Common myeloid progenitor, CD34-positive (primary cell): ENCODE measurements around the gene DOLPP1.

Experiments
- CTCF ChIA-PET: fragments of 350-600 bp; sonication (Branson Sonifier 250); formaldehyde crosslinking; loops from one replicate; lab custom pipeline; 2021; ENCODE audit warnings: antibody characterized with exemption; lab: Charles Lee
- POLR2A ChIA-PET: fragments of 350-600 bp; sonication (Branson Sonifier 250); formaldehyde crosslinking; loops from one replicate; lab custom pipeline; 2021; ENCODE audit warnings: antibody characterized with exemption; lab: Charles Lee
- DNase-seq, 3 donors: peaks; one replicate each; pipeline versions ENCODE4 v3.0.0 to v3.0.0-alpha.2; 2013
- H3K27ac ChIP-seq, 2 experiments: 1 replicate in 1 of 2; 2 replicates in 1 of 2; pipeline ENCODE4 v1.7.0; 2013; ENCODE audit warnings: inconsistent platforms in 2 of 2, low read length in 2 of 2, mild to moderate bottlenecking in 2 of 2, low read depth in 1 of 2, moderate library complexity in 1 of 2; ENCODE audit not compliant: severe bottlenecking in 2 of 2, insufficient read depth in 1 of 2, poor library complexity in 1 of 2
- H3K27me3 ChIP-seq, 5 experiments: replicated peaks in 2 of 5; 1 replicate in 3 of 5; 2 replicates in 2 of 5; pipeline versions ENCODE4 v1.6.1 to v1.7.0; 2013; ENCODE audit warnings: low read length in 4 of 5, mild to moderate bottlenecking in 2 of 5, moderate library complexity in 2 of 5, inconsistent platforms in 1 of 5; ENCODE audit not compliant: insufficient read depth in 5 of 5, control insufficient read depth in 4 of 5
- H3K36me3 ChIP-seq, 4 experiments: 1 replicate in 2 of 4; 2 replicates in 2 of 4; pipeline versions ENCODE4 v1.6.1 to v1.7.0; 2013; ENCODE audit warnings: low read length in 3 of 4, control low read depth in 1 of 4, mild to moderate bottlenecking in 1 of 4; ENCODE audit not compliant: control insufficient read depth in 4 of 4, insufficient read depth in 4 of 4
- H3K4me1 ChIP-seq, 4 experiments: 1 replicate in 3 of 4; 2 replicates in 1 of 4; pipeline versions ENCODE4 v1.6.1 to v1.7.1; 2013; ENCODE audit warnings: low read length in 3 of 4, mild to moderate bottlenecking in 3 of 4, control low read depth in 1 of 4, inconsistent platforms in 1 of 4, moderate library complexity in 1 of 4; ENCODE audit not compliant: control insufficient read depth in 4 of 4, insufficient read depth in 4 of 4; ENCODE audit errors: control extremely low read depth in 1 of 4
- H3K4me3 ChIP-seq, 7 experiments: 1 replicate in 4 of 7; 2 replicates in 3 of 7; pipeline versions ENCODE4 v1.5.1 to v1.7.0; 2013; ENCODE audit warnings: mild to moderate bottlenecking in 7 of 7, low read length in 6 of 7, moderate library complexity in 6 of 7, inconsistent platforms in 2 of 7, low read depth in 2 of 7, control low read depth in 1 of 7; ENCODE audit not compliant: insufficient read depth in 4 of 7, control insufficient read depth in 1 of 7; ENCODE audit errors: extremely low read depth in 1 of 7
- H3K9me3 ChIP-seq, 5 experiments: 1 replicate in 4 of 5; 2 replicates in 1 of 5; pipeline versions ENCODE4 v1.6.1 to v1.7.1; 2013; ENCODE audit warnings: low read length in 4 of 5, mild to moderate bottlenecking in 2 of 5, inconsistent platforms in 1 of 5, low read depth in 1 of 5, moderate library complexity in 1 of 5; ENCODE audit not compliant: control insufficient read depth in 4 of 5, insufficient read depth in 2 of 5; ENCODE audit errors: control extremely low read depth in 1 of 5
- WGBS: methylation state at CpG from one replicate; pipeline ENCODE4 v1.1.5; 2013; ENCODE audit not compliant: insufficient coverage; 5-methylcytosine and 5-hydroxymethylcytosine counted together

DOLPP1 gene

GRCh38 chr9:129079829-129080228 is 1.1 kb upstream of the DOLPP1 start:
- no peaks in the 10 kb centered on the region for H3K9me3 ChIP-seq
- no peak for DNase-seq
- H3K4me3 ChIP-seq = peak overlapping the region in 6 of 7 experiments; percentile 70 to 94 (median 84)
- peaks cover 2 to 26% (median 21%) of the 10 kb centered on the region in 4 experiments for H3K4me1 ChIP-seq
- 95% methylated on average over 11 of the region's 13 CpGs for WGBS
- ChIA-PET CTCF (interaction anchor here (0.6 kb wide), 1 partner anchor 335 kb away, joined by 3 read pairs; no protein-coding TSS in a partner anchor), POLR2A (interaction anchor here (1.2 to 2.2 kb wide), 2 partner anchors 9 to 10 kb away, joined by 3 to 9 read pairs; no protein-coding TSS in a partner anchor)
- no peaks in the 10 kb centered on the region for H3K27me3 ChIP-seq
- peaks cover 5 to 10% (median 6%) of the 10 kb centered on the region in 4 experiments for H3K36me3 ChIP-seq
- peak overlapping the region in 1 of 2 experiments; percentile 69 for H3K27ac ChIP-seq

GRCh38 chr9:129080298-129080600 is 662 bp upstream of the DOLPP1 start:
- peak overlapping the region in 1 of 2 experiments; percentile 69 for H3K27ac ChIP-seq

DNA sequence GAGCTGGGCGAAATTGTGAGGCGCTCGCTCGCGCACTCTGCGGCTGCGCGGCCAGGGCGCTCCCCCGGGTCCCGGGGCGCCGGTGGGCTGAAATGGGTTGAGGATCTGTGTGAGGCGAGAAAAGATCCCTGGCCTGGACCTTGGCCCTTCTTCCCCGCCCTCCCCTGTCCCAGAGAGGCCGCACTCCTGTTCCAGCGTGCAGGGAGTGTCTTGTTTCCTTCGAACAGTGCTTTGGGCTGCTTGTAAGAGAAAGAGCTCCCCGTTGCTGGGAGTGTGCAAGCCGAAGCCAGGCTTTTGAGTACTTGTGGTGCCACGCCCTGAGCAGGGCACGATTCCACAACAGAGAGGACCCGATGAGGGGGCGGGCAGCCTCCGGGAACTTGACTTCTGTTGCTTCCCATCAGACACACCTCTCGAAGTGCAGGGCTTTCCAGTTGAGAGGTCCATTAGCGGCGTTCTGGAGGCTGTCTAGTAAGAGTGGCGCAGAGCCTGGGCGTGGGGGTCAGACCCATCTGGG is 535 bp downstream of the DOLPP1 start:
- Histone ChIP-seq H3K4me1 (peaks cover 2 to 26% (median 21%) of the 10 kb centered on the region in 4 experiments), H3K27me3 (no peaks in the 10 kb centered on the region), H3K27ac (peak overlapping the region; percentile 74 to 89), H3K36me3 (peaks cover 6 to 25% (median 18%) of the 10 kb centered on the region in 4 experiments), H3K9me3 (no peaks in the 10 kb centered on the region), H3K4me3 (peak overlapping the region; percentile 62 to 94 (median 84))
- no peak for DNase-seq
- 5% methylated on average over 24 of the region's 30 CpGs for WGBS
- POLR2A ChIA-PET = interaction anchor here (2.2 kb wide), 1 partner anchor 12 kb away, joined by 9 read pairs; no protein-coding TSS in a partner anchor
- CTCF ChIA-PET = interaction anchor here (1.6 kb wide), 1 partner anchor 12 kb away, joined by 8 read pairs; no protein-coding TSS in a partner anchor

More at GRCh38 chr9:129080298-129080600, 662 bp upstream of the DOLPP1 start:
- peaks cover 6 to 13% (median 9%) of the 10 kb centered on the region in 4 experiments for H3K36me3 ChIP-seq
- POLR2A ChIA-PET = interaction anchor here (0.7 to 2.2 kb wide), 3 partner anchors 10 to 23 kb away, joined by 3 to 9 read pairs (median 3); no protein-coding TSS in a partner anchor
- peaks cover 2 to 26% (median 21%) of the 10 kb centered on the region in 4 experiments for H3K4me1 ChIP-seq
- peak overlapping the region; percentile 62 to 94 (median 83) for H3K4me3 ChIP-seq
- no peaks in the 10 kb centered on the region for H3K9me3 ChIP-seq
- WGBS = 8% methylated on average over 10 of the region's 12 CpGs
- H3K27me3 ChIP-seq = no peaks in the 10 kb centered on the region
- DNase-seq = no peak
- CTCF ChIA-PET = interaction anchor here (0.6 to 1.6 kb wide), 2 partner anchors 11 to 335 kb away, joined by 3 to 8 read pairs; no protein-coding TSS in a partner anchor

- Histone ChIP-seq H3K4me1 (peaks cover 2 to 22% (median 21%) of the 10 kb centered on the region in 4 experiments), H3K27ac (no peak overlapping the region), H3K9me3 (no peaks in the 10 kb centered on the region), H3K27me3 (no peaks in the 10 kb centered on the region), H3K36me3 (peaks cover 6 to 47% (median 35%) of the 10 kb centered on the region in 4 experiments), H3K4me3 (no peak overlapping the region)
- DNase-seq = no peak
- 97% methylated on average over 7 of the region's 7 CpGs for WGBS
- CTCF ChIA-PET = interaction anchor here (0.8 to 0.9 kb wide), 3 partner anchors 11 to 61 kb away, joined by 3 to 5 read pairs (median 3); no protein-coding TSS in a partner anchor
- POLR2A ChIA-PET = no interaction called here
Observed at GRCh38 chr9:129084087-129084486, 3.2 kb downstream of the DOLPP1 start.

DNA sequence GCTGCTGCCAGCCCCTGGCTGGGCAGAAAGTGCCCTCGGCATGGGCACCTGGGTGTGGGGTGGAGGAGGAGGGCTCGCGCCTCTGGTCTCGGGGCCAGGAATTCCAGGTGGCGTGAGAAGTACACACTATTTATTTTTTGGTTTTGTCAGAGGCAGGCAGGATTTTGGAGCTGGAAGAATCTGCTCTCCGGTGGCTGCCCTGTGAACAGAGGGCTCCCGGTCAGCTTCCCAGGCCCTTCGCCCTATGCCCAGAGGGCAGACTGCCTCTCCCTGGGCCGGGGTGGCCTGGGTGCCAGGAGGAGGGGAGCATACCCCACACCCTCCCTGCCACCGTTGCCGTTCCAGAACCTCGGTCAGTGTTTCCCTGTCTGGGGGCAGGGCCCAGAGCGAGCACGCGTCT is 8.3 kb downstream of the DOLPP1 start:
- Histone ChIP-seq H3K27ac (no peak overlapping the region), H3K27me3 (no peaks in the 10 kb centered on the region), H3K36me3 (peaks cover 10 to 58% (median 44%) of the 10 kb centered on the region in 4 experiments), H3K4me3 (no peak overlapping the region), H3K4me1 (no peaks in the 10 kb centered on the region), H3K9me3 (no peaks in the 10 kb centered on the region)
- ChIA-PET CTCF (interaction anchor here (1.2 kb wide), 1 partner anchor 15 kb away, joined by 3 read pairs; no protein-coding TSS in a partner anchor), POLR2A (no interaction called here)
- WGBS = 98% methylated on average over 8 of the region's 15 CpGs
- no peak for DNase-seq

- no peak overlapping the region for H3K4me3 ChIP-seq
Observed at GRCh38 chr9:129093602-129094386, 12.9 kb downstream of the DOLPP1 start.

More at GRCh38 chr9:129093602-129094386, 12.9 kb downstream of the DOLPP1 start:
- WGBS = 86% methylated on average over 18 of the region's 20 CpGs
- ChIA-PET CTCF (no interaction called here), POLR2A (no interaction called here)
- H3K27me3 ChIP-seq = no peaks in the 10 kb centered on the region
- DNase-seq = no peak
- H3K4me1 ChIP-seq = no peaks in the 10 kb centered on the region
- no peaks in the 10 kb centered on the region for H3K9me3 ChIP-seq
- no peak overlapping the region for H3K27ac ChIP-seq
- H3K36me3 ChIP-seq = peaks cover 5 to 41% (median 21%) of the 10 kb centered on the region in 4 experiments
